ENCODE data around the gene FCHO2.

DNA sequence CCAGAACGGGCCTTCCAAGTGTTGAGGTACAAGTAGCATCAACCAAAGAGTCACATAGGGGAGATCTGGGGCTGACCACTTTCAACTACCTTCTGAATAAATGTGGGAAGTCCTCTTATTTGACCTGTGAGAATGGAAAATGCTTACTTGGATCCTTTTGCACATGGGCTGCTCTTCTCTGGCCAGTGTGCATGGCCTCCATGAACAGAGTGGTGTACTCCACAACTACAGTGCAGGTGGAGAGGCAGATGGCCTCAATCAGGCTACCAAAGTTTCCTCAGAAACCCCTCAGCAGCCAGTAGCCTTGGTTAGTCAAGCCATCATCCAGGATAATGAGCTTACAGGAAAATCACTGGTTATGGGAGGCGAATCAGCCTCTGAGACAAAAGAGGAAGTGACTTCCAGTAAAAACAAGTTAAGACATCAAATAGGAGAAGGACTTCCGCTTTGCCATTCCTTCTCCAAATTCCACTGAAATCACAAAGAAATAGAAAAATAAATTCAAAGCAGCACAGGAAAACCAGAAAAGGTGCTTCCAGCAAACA is 18.3 kb upstream of the FCHO2 start:
- TF ChIP-seq GATA2 (IDR thresholded peaks at IDR 0.05; ENCODE audit: low read depth, low read length), result no peak
- TF ChIP-seq GATA3 (IDR thresholded peaks at IDR 0.05; ENCODE audit: low read depth, low read length), result no peak
